Smooth muscle cell of bladder (primary cell): ENCODE data around the gene SEC22A. TPM values are rescaled to one million over a fixed set of nuclear protein-coding genes. Genes with fewer than 3 reads are reported as not detected.

Source experiments
- total RNA-seq: library from RNA; depleted of rRNA; stranded (reverse); fragments of >200 nt; gene quantifications from 2 replicates; pipeline ENCODE4 v1.2.3, GENCODE V29; 2014

Gene SEC22A
- total RNA-seq, result 34.1 and 38.8 TPM in 2 replicates

GRCh38 chr3:123201557-123202427 lies at the start of gene SEC22A:
SEC22A (plus strand) TSS chr3:123201943; CDS start chr3:123209218, 7,275 bp downstream.

Other genes with a start within 250 kb of the SEC22A start
- not detected in 2 replicates for gene SEMA5B, start 174.2 kb upstream of the SEC22A start, total RNA-seq
- gene PDIA5, start 134.9 kb upstream of the SEC22A start, total RNA-seq, result 49.1 and 60.2 TPM in 2 replicates
- gene ADCY5, start 247.1 kb downstream of the SEC22A start, total RNA-seq, result 0.28 and 0.46 TPM in 2 replicates